K562 (cell line): ENCODE results near the gene MYCBP. TPM values are rescaled to one million over a fixed set of nuclear protein-coding genes. Genes with fewer than 3 reads are reported as not detected.

ENCODE experiments used
- ATAC-seq: fragments of 200-7000 bp; cut with Tn5 transposase; 3 replicates; pipeline ENCODE4 v1.9.1; 2020; ENCODE audit warnings: moderate library complexity
- BruUV-seq: library from RNA; stranded (reverse); fragments of 400-500 nt; replicated peaks from 2 replicates; lab custom pipeline; 2021; lab: Mats Ljungman, UMichigan
- CTCF ChIA-PET: fragments of 300-600 bp; formaldehyde crosslinking; extraction: SDS; loops from one replicate; lab custom pipeline; 2021; ENCODE audit warnings: low intra/inter-chr PET ratio; lab: Yijun Ruan, JAX
- POLR2A ChIA-PET: fragments of 300-600, 350-650 bp; sonication (Branson Sonifier 250); formaldehyde crosslinking; extraction: SDS; loops from one replicate; lab custom pipeline; 2021; ENCODE audit warnings: antibody characterized with exemption, inconsistent platforms; lab: Yijun Ruan, JAX
- DNase-seq, 4 experiments: peaks; one replicate each; pipeline versions ENCODE4 v3.0.0 to v3.0.0-alpha.2; 2011 to 2018; ENCODE audit warnings: low spot score in 3 of 4, mixed read lengths in 3 of 4; ENCODE audit errors: extremely low read depth in 1 of 4
- FAIRE-seq: peaks from 2 replicates; lab custom pipeline; 2011; peaks lifted over from hg19 to GRCh38; lab: Jason Lieb, UNC
- H2AFZ ChIP-seq: 2 replicates; pipeline ENCODE4 v1.6.0; 2011; ENCODE audit warnings: low read depth, low read length, control low read depth, inconsistent platforms
- H3K27ac ChIP-seq: fragments of 200-600 bp; 3 replicates; pipeline ENCODE4 v1.8.0; 2011; ENCODE audit warnings: low read depth, mild to moderate bottlenecking, control low read depth, inconsistent platforms, low read length, moderate library complexity, mixed read lengths; ENCODE audit errors: extremely low read depth
- H3K27me3 ChIP-seq, 2 experiments: fragments of 300-600 bp in 1 of 2; 2 replicates in 1 of 2; 3 replicates in 1 of 2; pipeline versions ENCODE4 v1.6.0 to v1.8.0; 2011; ENCODE audit warnings: inconsistent platforms in 2 of 2, low read length in 2 of 2, mild to moderate bottlenecking in 1 of 2, mixed read lengths in 1 of 2, moderate library complexity in 1 of 2; ENCODE audit not compliant: control insufficient read depth in 2 of 2, insufficient read depth in 2 of 2
- H3K36me3 ChIP-seq: fragments of 300-600 bp; 3 replicates; pipeline ENCODE4 v1.8.0; 2011; ENCODE audit warnings: mild to moderate bottlenecking, low read length, inconsistent platforms; ENCODE audit not compliant: control insufficient read depth, insufficient read depth
- H3K4me1 ChIP-seq, 2 experiments: fragments of 200-600 bp in 1 of 2; replicated peaks in 1 of 2; 2 replicates in 1 of 2; 3 replicates in 1 of 2; pipeline versions ENCODE4 v1.5.1 to v1.8.0; 2011; ENCODE audit warnings: inconsistent platforms in 2 of 2, low read length in 2 of 2, mild to moderate bottlenecking in 1 of 2, mixed read lengths in 1 of 2, moderate library complexity in 1 of 2; ENCODE audit not compliant: control insufficient read depth in 2 of 2, insufficient read depth in 2 of 2
- H3K4me2 ChIP-seq: 2 replicates; pipeline ENCODE4 v1.6.1; 2011; ENCODE audit warnings: low read length, control low read depth, inconsistent platforms, mixed read lengths; ENCODE audit not compliant: insufficient read depth
- H3K4me3 ChIP-seq: fragments of 200-600 bp; sonication (generic), shearing (Covaris generic); 2 replicates; pipeline ENCODE4 v1.5.1; 2016; ENCODE audit warnings: control low read depth, inconsistent platforms
- H3K79me2 ChIP-seq: fragments of 200-600 bp; 3 replicates; pipeline ENCODE4 v1.8.0; 2011; ENCODE audit warnings: low read length, inconsistent platforms; ENCODE audit not compliant: control insufficient read depth, insufficient read depth
- H3K9ac ChIP-seq, 2 experiments: 2 replicates each; pipeline versions ENCODE4 v1.6.0 to v1.6.1; 2011; ENCODE audit warnings: low read depth in 2 of 2, low read length in 2 of 2, control low read depth in 1 of 2, inconsistent platforms in 1 of 2, mild to moderate bottlenecking in 1 of 2, mixed read lengths in 1 of 2; ENCODE audit not compliant: insufficient read depth in 1 of 2
- H3K9me1 ChIP-seq: one replicate; pipeline ENCODE4 v1.6.0; 2011; ENCODE audit warnings: inconsistent platforms, mild to moderate bottlenecking, low read length, moderate library complexity; ENCODE audit not compliant: control insufficient read depth, insufficient read depth
- H3K9me3 ChIP-seq: replicated peaks from 2 replicates; pipeline ENCODE4 v1.5.1; 2011; ENCODE audit warnings: low read depth, low read length, inconsistent platforms; ENCODE audit not compliant: control insufficient read depth, insufficient read depth
- H4K20me1 ChIP-seq: replicated peaks from 2 replicates; pipeline ENCODE4 v1.6.1; 2011; ENCODE audit warnings: low read length, inconsistent platforms, mixed read lengths; ENCODE audit not compliant: control insufficient read depth, insufficient read depth
- CBFA2T2 ChIP-seq: fragments of 450-650 bp; conservative IDR thresholded peaks from 2 replicates; pipeline ENCODE4 v1.6.1; 2017; ENCODE audit warnings: mild to moderate bottlenecking
- NCOA1 ChIP-seq: fragments of 450-650 bp; IDR thresholded peaks from 2 replicates; pipeline ENCODE4 v1.6.1; 2016; ENCODE audit warnings: low read depth
- PTRF ChIP-seq: fragments of 450-650 bp; IDR thresholded peaks from 2 replicates; pipeline ENCODE4 v1.6.1; 2016; ENCODE audit warnings: mild to moderate bottlenecking, missing genetic modification characterization, missing compliant biosample characterization
- RAD51 ChIP-seq: fragments of 450-650 bp; IDR thresholded peaks from 2 replicates; pipeline ENCODE4 v1.7.1; 2016; ENCODE audit warnings: low read depth, mild to moderate bottlenecking, borderline replicate concordance
- ZNF184 ChIP-seq: sonication (generic); formaldehyde crosslinking; IDR thresholded peaks from 2 replicates; pipeline ENCODE4 v1.5.0; 2020; ENCODE audit warnings: missing genetic modification reagents
- ZNF347 ChIP-seq: fragments of 450-650 bp; formaldehyde crosslinking; IDR thresholded peaks from 2 replicates; pipeline ENCODE4 v1.4.0; 2020; ENCODE audit warnings: low read depth, mild to moderate bottlenecking, moderate library complexity
- ZNF354B ChIP-seq: fragments of 250-450 bp; sonication (Bioruptor Pico); IDR thresholded peaks from 2 replicates; pipeline ENCODE4 v1.4.0; 2020
- ZNF445 ChIP-seq: fragments of 250-450 bp; sonication (Bioruptor Pico); IDR thresholded peaks from 2 replicates; pipeline ENCODE4 v1.4.0; 2020; ENCODE audit warnings: low read depth, mild to moderate bottlenecking, moderate library complexity
- WGBS: fragments of 100-300 bp; shearing (Covaris generic); methylation state at CpG from one replicate; pipeline ENCODE4 v1.1.6; 2016; ENCODE audit warnings: low coverage, mixed read lengths; ENCODE audit not compliant: insufficient coverage; ENCODE audit errors: missing lambda C conversion rate; 5-methylcytosine and 5-hydroxymethylcytosine counted together
- in situ Hi-C: fragments of 300-500 bp; cut with MboI; formaldehyde crosslinking; loops from 4 replicates; pipeline ENCODE4 v1.15.0; 2018; ENCODE audit warnings: inconsistent platforms, mixed read lengths
- intact Hi-C: fragments of 100-400 bp; cut with micrococcal nuclease; formaldehyde crosslinking; loops from 2 replicates; pipeline ENCODE4 v1.14.2; 2022
- polyA plus RNA-seq, 8 experiments: library from polyadenylated mRNA; depleted of rRNA in 4 of 8; stranded (reverse) in 5 of 8; unstranded in 3 of 8; fragments of >200 nt; fragmentation: Nextera tagmentation in 2 of 8; fragmentation: Illumina TruSeq in 1 of 8; extraction: Ambion mirVana in 2 of 8; extraction: Trizol in 1 of 8; gene quantifications; 2 replicates each; pipeline versions ENCODE4 v1.2.1 to v1.2.3, GENCODE V29; 2011 to 2014; ENCODE audit warnings: inconsistent platforms in 1 of 8, missing spikeins in 1 of 8
- total RNA-seq, 7 experiments: library from RNA; depleted of rRNA in 6 of 7; stranded (reverse); fragments of >200 nt in 6 of 7; fragmentation: Illumina TruSeq in 2 of 7; extraction: Trizol in 2 of 7; gene quantifications; 2 replicates each; pipeline versions ENCODE4 v1.2.1 to v1.2.3, GENCODE V29; 2011 to 2021; ENCODE audit warnings: low replicate concordance in 1 of 7
- TF ChIP-seq, protein P1 (sequence below): sonication (generic); formaldehyde crosslinking; IDR thresholded peaks from 2 replicates; pipeline ENCODE4 v1.8.0; 2022; ENCODE audit warnings: mild to moderate bottlenecking, missing genetic modification reagents
- TF ChIP-seq, protein P2 (sequence below): IDR thresholded peaks from 2 replicates; pipeline ENCODE4 v1.6.1; 2014; ENCODE audit warnings: antibody characterized with exemption
- TF ChIP-seq, protein P3 (sequence below): fragments of 250-450 bp; sonication (Bioruptor Pico); IDR thresholded peaks from 2 replicates; pipeline ENCODE4 v1.4.0; 2020

Gene MYCBP
- total and polyA plus RNA-seq, 9 of the 15 experiments (the other 6 are each of a cell fraction or from before 2014, with no cell fraction given) = 32.3 to 253 (median 72.9) TPM

DNA sequence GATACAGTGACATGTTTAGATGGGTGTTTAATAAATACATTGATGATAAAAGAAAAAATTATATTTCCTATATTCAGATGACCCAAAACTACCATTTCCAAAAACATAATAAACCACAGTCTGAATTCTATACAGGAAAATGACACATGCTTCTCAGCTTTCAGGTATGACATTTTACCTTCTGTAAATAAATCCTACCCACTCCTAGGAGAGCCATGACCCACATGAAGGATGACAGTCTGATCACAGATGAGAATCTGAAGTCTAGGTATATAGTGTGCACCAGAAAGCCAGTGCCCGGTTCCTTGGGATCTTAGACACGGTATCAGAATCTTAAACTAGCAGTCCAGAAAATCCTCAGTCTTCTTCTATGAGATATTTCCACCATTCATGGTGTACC, 11.9 kb upstream of the MYCBP start:
- in situ Hi-C loops = no loop called here
- no peaks in the 10 kb centered on the region for H3K4me1 ChIP-seq
- FAIRE-seq (no peak), ATAC-seq (no peak), DNase-seq (no peak)
- intact Hi-C loops = no loop called here
- no peak overlapping the region for H3K27ac ChIP-seq
- TF ChIP-seq ZNF354B = no peak
- TF ChIP-seq ZNF445 = no peak
- TF ChIP-seq NCOA1 = no peak
- no peak for TF ChIP-seq ZNF347 (CRISPR knock-in tag)
- TF ChIP-seq, protein P1, sequence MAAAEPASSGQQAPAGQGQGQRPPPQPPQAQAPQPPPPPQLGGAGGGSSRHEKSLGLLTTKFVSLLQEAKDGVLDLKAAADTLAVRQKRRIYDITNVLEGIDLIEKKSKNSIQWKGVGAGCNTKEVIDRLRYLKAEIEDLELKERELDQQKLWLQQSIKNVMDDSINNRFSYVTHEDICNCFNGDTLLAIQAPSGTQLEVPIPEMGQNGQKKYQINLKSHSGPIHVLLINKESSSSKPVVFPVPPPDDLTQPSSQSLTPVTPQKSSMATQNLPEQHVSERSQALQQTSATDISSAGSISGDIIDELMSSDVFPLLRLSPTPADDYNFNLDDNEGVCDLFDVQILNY = no peak
- TF ChIP-seq RAD51 = no peak
- TF ChIP-seq, protein P2, sequence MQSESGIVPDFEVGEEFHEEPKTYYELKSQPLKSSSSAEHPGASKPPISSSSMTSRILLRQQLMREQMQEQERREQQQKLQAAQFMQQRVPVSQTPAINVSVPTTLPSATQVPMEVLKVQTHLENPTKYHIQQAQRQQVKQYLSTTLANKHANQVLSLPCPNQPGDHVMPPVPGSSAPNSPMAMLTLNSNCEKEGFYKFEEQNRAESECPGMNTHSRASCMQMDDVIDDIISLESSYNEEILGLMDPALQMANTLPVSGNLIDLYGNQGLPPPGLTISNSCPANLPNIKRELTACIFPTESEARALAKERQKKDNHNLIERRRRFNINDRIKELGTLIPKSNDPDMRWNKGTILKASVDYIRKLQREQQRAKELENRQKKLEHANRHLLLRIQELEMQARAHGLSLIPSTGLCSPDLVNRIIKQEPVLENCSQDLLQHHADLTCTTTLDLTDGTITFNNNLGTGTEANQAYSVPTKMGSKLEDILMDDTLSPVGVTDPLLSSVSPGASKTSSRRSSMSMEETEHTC = no peak
- no peak for TF ChIP-seq CBFA2T2
- TF ChIP-seq PTRF (tag) = no peak
- TF ChIP-seq, protein P3, sequence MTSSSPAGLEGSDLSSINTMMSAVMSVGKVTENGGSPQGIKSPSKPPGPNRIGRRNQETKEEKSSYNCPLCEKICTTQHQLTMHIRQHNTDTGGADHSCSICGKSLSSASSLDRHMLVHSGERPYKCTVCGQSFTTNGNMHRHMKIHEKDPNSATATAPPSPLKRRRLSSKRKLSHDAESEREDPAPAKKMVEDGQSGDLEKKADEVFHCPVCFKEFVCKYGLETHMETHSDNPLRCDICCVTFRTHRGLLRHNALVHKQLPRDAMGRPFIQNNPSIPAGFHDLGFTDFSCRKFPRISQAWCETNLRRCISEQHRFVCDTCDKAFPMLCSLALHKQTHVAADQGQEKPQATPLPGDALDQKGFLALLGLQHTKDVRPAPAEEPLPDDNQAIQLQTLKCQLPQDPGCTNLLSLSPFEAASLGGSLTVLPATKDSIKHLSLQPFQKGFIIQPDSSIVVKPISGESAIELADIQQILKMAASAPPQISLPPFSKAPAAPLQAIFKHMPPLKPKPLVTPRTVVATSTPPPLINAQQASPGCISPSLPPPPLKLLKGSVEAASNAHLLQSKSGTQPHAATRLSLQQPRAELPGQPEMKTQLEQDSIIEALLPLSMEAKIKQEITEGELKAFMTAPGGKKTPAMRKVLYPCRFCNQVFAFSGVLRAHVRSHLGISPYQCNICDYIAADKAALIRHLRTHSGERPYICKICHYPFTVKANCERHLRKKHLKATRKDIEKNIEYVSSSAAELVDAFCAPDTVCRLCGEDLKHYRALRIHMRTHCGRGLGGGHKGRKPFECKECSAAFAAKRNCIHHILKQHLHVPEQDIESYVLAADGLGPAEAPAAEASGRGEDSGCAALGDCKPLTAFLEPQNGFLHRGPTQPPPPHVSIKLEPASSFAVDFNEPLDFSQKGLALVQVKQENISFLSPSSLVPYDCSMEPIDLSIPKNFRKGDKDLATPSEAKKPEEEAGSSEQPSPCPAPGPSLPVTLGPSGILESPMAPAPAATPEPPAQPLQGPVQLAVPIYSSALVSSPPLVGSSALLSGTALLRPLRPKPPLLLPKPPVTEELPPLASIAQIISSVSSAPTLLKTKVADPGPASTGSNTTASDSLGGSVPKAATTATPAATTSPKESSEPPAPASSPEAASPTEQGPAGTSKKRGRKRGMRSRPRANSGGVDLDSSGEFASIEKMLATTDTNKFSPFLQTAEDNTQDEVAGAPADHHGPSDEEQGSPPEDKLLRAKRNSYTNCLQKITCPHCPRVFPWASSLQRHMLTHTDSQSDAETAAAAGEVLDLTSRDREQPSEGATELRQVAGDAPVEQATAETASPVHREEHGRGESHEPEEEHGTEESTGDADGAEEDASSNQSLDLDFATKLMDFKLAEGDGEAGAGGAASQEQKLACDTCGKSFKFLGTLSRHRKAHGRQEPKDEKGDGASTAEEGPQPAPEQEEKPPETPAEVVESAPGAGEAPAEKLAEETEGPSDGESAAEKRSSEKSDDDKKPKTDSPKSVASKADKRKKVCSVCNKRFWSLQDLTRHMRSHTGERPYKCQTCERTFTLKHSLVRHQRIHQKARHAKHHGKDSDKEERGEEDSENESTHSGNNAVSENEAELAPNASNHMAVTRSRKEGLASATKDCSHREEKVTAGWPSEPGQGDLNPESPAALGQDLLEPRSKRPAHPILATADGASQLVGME (CRISPR knock-in tag) = no peak
- no peak for TF ChIP-seq ZNF184 (CRISPR knock-in tag)
- H2AFZ ChIP-seq = no peak overlapping the region
- H4K20me1 ChIP-seq = no peaks in the 10 kb centered on the region
- BruUV-seq = no TSS peak
- no peak overlapping the region for H3K4me3 ChIP-seq
- H3K27me3 ChIP-seq = peaks cover 8 to 17% of the 10 kb centered on the region in 2 experiments; a peak in 4 of 5 replicates
- ChIA-PET POLR2A (no interaction called here), CTCF (no interaction called here)
- H3K9ac ChIP-seq = no peak overlapping the region
- no peaks in the 10 kb centered on the region for H3K9me1 ChIP-seq
- WGBS = 6% methylated on average over 2 of the region's 2 CpGs
- no peaks in the 10 kb centered on the region for H3K36me3 ChIP-seq
- no peak overlapping the region for H3K4me2 ChIP-seq
- H3K79me2 ChIP-seq = no peaks in the 10 kb centered on the region
- H3K9me3 ChIP-seq = no peaks in the 10 kb centered on the region
